ENCODE measurements around the gene IGSF22.

Gene IGSF22

DNA sequence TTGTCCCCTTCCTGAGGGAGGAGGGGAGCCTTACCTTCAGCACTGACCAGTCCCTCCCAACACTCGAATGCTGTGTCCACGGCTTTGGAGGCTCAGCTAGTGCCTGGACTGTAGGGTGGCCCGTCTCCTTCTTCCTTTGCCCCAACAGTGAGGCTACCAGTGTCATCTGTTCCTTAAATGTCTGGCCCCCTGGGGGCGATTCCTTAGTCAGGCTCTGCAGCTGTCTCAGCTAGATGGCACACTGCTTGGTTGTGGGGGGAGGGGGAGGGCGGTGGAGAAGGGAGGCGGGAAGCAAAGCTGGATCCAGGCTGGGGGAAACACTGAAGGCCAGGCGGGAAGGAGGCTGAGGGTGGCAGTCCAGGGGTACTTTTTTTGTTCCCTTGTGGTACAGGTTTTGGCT is at the start of gene IGSF22:
TSS of gene IGSF22 (minus strand) at position 149 of the 400 bp plus-strand sequence. CDS start 1,952 bp downstream, outside the sequence.
- no peak for DNase-seq

DNA sequence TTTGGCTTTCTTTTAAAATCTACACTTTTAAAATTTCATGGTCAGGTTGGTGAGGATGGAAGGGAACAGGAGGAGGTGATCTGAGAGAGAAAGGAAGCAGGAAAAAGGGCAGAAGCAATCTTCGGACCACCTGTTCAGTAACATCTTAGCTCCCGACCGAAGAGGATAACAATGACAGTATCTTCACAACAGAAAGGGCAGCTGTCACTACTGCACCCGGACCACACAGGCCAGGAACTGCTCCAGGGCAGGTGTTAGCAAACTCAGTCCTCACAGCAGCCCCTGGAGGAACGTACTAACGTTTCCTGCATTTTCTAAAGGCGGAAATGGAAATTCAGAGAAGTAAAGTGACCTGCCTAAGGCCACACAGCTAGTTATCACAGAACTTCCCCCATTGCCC is 48.8 kb upstream of the IGSF22 start:
- DNase-seq = no peak

DNA sequence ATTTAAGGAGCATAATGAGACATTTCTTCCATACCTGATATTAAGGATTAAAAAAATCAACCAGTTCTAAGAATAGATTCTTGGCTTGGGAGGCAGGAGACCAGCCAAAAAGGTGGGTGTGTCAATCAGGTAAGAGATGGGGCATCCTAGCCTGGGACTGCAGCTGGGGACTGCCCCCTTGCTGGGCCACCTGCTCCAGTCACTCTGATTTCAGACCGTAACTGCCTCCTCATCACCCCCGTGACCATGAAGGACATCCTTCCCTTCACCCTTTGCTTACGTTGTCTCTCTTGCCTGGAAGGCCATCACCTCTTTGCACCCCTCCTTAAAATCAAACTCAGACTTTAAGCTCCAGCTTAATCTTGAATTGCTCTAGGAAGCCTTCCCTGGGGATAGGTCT is 47.7 kb upstream of the IGSF22 start:
- DNase-seq = no peak

DNA sequence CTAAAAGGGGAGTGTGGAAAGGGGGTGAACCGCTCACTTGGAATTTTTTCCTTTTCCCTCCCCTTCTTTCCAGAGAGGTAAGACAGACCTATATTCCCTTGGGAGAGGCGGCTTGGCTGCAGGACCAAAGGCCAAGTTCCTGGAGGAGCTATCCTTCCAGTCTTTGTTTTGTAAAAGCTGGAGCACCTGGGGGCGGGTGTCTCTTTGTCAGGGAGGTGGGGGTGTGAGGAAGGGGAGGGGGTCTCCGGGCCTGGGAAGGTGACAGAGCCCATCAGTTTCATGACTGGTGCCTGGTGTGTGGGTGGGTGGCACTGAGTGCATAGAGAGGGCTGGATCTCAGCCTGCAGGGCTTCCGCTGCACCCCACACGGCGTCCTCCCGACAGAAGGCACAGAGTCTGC is 47.1 kb upstream of the IGSF22 start:
- DNase-seq = no peak

DNA sequence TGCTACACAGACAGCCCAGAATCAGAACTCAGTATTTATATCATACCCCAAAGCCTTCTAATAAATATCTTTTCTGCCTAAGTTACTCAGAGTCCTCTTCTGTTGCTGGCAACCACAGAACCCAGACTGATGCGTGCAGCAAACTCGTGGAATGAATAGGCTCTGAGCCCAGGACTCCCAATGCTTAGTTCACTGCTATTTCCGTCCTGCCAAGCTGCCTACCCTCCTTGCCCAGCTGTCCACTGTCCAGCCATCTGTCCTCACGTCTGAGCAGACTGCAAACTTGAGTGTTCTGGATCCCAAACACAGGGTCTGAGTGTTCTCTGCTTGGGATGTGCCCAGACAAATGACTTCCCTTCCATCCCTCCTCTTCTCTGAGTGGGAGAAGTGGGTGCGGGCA is 46.2 kb upstream of the IGSF22 start:
- no peak for DNase-seq

DNA sequence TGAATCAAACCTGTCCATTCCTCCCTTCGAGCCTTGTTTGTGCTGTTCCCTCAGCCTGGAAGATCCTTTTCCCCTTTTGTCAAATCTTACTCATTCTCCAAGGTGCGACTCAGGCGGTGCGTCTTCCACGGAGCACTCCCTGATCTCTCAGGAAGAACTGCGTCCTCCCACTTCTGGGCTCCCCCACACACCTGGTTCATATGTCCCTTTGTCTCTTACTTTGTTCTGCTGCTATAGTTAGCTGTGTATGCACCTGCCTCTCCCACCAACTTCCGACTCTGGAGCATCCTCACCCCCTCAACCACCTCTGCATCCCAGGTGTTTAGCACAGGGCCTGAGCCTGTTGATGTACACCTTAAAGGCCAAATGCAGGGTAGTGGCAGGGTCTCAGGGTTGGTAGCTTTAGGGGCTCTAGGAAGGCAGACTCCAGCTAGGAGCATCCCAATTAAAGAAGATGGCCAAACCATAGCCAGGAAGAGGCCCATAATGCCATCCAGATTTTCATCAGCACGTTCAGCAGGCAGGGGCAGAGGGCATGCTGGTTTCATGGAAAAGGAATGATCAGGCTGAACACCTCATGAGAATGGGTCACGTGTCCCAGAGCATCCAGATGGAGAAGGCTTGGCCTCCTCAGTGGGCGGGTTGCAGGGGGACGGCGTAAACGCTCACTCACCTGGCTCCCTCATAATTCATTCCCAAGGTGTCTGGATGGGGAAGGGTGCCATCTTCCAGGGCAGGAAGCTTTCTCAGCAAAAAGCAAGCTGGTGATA is 45.5 kb upstream of the IGSF22 start:
- DNase-seq = no peak

GRCh38 chr11:18770479-18771125 is 44.6 kb upstream of the IGSF22 start:
- DNase-seq = no peak

DNA sequence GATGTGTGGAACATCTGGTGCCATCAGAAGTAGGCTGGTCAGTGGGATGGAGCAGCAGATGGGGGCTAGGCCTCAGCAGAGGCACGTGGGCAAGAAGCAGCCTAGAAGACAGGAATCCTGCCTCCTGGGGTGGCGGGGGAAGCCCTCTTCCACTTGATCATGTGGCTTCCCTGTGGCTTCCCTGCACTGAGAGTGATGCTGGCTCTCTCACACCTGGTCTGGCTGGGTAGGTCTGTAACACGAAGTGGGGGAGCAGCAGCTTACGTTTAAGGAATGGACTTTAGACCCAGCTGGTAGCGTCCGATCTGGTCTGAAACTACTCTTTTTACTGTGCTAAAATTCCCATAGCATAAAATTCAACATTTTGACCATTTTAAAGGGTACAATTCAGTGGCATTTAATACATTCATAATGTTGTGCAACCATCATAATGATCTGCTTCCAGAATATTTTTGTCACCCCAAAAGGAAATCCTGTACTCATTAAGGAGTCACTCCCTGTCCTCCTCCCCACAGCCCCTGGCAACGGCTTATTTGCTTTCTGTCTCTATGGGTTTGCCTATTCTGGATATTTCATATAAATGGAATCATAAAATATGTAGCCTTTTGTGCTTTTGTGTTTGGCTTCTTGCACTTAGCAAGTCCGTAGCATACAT is 43.9 kb upstream of the IGSF22 start:
- no peak for DNase-seq

DNA sequence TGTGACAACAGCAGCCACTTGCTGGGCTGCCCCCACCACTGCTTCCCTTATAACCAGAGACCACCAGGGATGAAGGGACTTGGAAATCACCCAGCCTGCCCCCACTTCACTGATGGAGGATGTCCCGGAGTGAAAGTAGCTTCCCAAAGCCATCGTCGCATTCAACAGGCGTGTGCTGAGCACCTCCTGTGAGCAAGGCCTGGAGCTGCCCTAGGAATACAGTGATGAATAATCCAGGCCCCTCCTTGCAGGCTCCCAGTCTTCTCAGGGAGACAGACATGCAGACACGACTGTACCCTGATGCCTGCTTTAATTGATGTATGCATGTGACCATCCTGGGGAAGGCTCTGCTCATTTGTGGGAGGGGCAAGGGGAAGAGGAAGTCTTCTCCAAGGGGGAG is 43.0 kb upstream of the IGSF22 start:
- no peak for DNase-seq

DNA sequence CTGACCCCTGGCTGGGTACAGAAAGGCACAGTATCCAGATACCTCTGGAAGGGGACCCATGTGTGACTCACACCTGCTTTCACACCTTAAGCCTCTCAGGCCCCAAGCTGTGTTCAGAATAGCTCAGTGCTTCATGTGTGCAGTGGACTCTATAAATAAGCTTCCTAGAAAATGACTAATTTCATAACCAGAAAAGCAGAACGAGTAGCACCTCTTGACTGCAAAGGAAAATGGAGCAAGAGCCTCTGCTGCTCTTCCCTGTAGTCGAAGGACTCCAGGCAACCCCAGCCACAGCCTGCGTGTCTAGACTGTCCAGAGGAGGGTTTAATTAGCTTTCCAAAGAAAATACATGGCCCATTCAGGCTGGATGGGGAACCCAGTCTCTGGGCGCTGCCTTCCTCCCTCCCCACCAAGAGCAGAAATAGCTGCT is 42.5 kb upstream of the IGSF22 start:
- DNase-seq = no peak

DNA sequence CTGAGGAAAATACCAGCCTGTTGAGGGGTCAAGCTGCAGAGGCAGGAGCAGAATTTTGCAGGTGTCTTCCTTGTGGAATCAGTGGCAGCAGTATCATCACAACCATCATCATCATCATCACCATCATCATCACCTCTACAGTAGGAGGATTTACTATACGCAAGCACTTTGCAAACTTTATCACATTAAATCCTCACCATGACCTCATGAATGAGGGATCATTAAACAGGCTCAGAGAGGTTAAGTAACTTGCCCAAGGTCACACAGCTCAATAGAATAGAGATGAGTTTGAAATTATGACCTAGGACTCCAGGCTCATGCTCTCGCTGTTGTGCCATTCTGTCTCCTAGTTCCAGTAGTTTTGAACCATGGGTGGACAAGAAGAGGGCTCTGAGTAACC is 40.0 kb upstream of the IGSF22 start:
- no peak for DNase-seq

DNA sequence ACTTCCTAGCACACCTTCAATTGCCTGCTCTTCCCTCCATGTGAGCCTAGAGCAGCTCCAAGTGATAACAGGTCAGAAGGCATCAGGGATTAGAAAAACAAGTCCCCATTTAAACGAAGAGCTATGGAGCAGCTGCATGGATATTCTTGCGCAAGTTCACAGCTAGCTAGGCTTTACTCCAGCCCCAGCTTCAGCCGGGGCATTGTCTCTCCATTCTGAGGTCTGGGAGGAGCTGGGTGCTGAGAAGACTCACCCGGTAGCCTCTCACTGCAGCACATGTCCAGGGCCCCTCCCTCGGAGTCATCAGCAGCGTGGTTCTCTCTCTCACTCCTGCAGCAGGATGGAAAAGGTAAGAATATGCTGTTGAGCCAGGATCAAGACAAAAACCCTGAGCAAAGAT is 39.6 kb upstream of the IGSF22 start:
- DNase-seq = no peak

DNA sequence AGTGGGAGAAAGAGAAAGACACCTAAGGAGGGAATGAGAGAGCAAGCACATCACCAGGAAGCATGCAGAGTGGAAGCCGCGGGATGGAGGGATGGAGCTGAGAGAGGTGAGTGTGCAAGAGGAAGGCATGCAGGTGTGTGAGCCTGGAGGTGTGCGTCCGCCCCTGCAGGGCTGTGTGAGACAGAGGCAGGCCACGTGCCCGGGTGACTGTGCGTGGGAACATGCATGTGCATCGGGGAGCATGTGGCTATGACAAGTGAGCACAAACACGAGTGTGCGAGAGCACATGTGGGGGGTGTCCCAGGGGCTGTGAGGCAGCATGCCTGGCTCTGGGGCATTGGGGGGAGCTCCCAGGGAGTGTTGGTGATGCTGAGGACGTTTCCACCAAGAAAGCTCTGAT is 35.8 kb upstream of the IGSF22 start:
- no peak for DNase-seq

GRCh38 chr11:18761144-18761543 is 35.2 kb upstream of the IGSF22 start:
- no peak for DNase-seq

DNA sequence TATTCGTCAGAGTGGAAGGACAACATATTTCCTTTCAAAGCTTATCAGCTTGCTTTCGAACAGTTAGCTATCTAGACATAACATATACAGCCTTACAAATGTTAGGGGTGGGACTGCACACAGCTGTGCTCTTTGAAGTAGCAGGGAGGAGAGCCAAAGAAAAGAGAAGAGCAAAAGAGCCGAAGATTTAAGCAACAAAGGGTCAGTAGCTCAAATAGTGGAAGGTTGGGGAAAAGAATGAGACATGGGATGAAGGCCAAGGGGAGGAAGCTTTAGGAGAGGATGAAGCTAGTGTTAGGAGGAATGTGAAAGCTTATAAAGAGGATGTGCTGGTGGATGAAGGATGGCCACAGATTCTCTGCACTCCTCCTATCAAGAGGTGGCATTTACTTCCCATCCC is 31.8 kb upstream of the IGSF22 start:
- DNase-seq = no peak

GRCh38 chr11:18756889-18757288 is 30.9 kb upstream of the IGSF22 start:
- DNase-seq = no peak

DNA sequence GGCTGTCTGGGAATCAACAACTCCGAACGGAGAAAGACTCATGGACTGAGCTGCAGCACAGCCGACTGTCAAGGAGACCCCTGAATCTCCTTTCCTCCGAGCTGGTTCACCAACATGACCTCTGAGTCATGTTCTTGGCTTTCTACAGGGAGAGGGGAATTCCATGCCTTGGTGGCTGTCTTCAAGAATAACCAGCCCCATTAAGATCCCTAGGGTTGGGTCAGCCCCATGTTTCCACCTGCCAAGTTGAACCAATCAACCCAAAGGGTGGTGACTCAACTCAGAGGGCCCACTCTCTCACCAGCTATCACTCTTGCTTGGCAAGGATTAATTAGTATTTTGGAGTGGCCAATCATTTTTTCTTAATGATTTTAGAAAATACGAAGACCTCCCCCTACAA is 28.3 kb upstream of the IGSF22 start:
- no peak for DNase-seq

- DNase-seq = no peak
These were observed 26.5 kb upstream of the IGSF22 start for GRCh38 chr11:18752502-18752901.

GRCh38 chr11:18750944-18751343 is 25.0 kb upstream of the IGSF22 start:
- no peak for DNase-seq

GRCh38 chr11:18749681-18750319 is 23.8 kb upstream of the IGSF22 start:
- no peak for DNase-seq

- no peak for DNase-seq
These were observed 22.9 kb upstream of the IGSF22 start for GRCh38 chr11:18748766-18749365.

GRCh38 chr11:18745251-18745650 is 19.3 kb upstream of the IGSF22 start:
- DNase-seq = no peak

GRCh38 chr11:18743900-18744514 is 18.0 kb upstream of the IGSF22 start:
- no peak for DNase-seq
